Sigmoid colon (tissue), 4 donors: ENCODE data around the gene KISS1.

Experiments used
- CTCF ChIP-seq, 4 experiments: fragments of 450-650 bp in 3 of 4; fragments of 200-600 bp in 1 of 4; IDR thresholded peaks; one replicate each; pipeline ENCODE4 v1.5.1; 2016 to 2019; ENCODE audit warnings: antibody characterized with exemption in 4 of 4, mild to moderate bottlenecking in 3 of 4, moderate library complexity in 2 of 4
- EP300 ChIP-seq, 4 donors: sonication (generic); formaldehyde crosslinking; IDR thresholded peaks; one replicate each; pipeline ENCODE4 v1.6.1; 2017; ENCODE audit warnings: antibody characterized with exemption in 4 of 4
- POLR2AphosphoS5 ChIP-seq, 4 donors: sonication (generic); formaldehyde crosslinking; IDR thresholded peaks; one replicate each; pipeline ENCODE4 v1.6.1; 2017; ENCODE audit warnings: antibody characterized with exemption in 4 of 4

GRCh38 chr1:204169858-204170257 is 26.4 kb downstream of the KISS1 start:
- TF ChIP-seq CTCF (IDR thresholded peaks at IDR 0.05) (no peak), POLR2AphosphoS5 (IDR thresholded peaks at IDR 0.05) (no peak), EP300 (IDR thresholded peaks at IDR 0.05) (no peak)
